GM10266 (cell line): ENCODE measurements around the gene CILP2.
A peak's percentile ranks its signal among the peaks of the same experiment; 100 is the strongest.

Experiments used
- DNase-seq: peaks from one replicate; pipeline ENCODE4 v3.0.0; 2012; ENCODE audit errors: extremely low spot score
- TF ChIP-seq, protein P1 (sequence below): IDR thresholded peaks from 2 replicates; pipeline ENCODE4 v1.5.1; 2012; ENCODE audit warnings: mild to moderate bottlenecking, low read depth; ENCODE audit not compliant: control insufficient read depth, insufficient read depth; ENCODE audit errors: missing control alignments

The CILP2 gene

GRCh38 chr19:19539698-19540063 lies 1.6 kb downstream of the CILP2 start:
- DNase-seq, result no peak
- TF ChIP-seq, protein P1, sequence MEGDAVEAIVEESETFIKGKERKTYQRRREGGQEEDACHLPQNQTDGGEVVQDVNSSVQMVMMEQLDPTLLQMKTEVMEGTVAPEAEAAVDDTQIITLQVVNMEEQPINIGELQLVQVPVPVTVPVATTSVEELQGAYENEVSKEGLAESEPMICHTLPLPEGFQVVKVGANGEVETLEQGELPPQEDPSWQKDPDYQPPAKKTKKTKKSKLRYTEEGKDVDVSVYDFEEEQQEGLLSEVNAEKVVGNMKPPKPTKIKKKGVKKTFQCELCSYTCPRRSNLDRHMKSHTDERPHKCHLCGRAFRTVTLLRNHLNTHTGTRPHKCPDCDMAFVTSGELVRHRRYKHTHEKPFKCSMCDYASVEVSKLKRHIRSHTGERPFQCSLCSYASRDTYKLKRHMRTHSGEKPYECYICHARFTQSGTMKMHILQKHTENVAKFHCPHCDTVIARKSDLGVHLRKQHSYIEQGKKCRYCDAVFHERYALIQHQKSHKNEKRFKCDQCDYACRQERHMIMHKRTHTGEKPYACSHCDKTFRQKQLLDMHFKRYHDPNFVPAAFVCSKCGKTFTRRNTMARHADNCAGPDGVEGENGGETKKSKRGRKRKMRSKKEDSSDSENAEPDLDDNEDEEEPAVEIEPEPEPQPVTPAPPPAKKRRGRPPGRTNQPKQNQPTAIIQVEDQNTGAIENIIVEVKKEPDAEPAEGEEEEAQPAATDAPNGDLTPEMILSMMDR, result no peak

- peak; percentile 85 for DNase-seq
- TF ChIP-seq, protein P1, result no peak
These were observed 2.1 kb downstream of the CILP2 start for GRCh38 chr19:19540064-19540714.

DNA sequence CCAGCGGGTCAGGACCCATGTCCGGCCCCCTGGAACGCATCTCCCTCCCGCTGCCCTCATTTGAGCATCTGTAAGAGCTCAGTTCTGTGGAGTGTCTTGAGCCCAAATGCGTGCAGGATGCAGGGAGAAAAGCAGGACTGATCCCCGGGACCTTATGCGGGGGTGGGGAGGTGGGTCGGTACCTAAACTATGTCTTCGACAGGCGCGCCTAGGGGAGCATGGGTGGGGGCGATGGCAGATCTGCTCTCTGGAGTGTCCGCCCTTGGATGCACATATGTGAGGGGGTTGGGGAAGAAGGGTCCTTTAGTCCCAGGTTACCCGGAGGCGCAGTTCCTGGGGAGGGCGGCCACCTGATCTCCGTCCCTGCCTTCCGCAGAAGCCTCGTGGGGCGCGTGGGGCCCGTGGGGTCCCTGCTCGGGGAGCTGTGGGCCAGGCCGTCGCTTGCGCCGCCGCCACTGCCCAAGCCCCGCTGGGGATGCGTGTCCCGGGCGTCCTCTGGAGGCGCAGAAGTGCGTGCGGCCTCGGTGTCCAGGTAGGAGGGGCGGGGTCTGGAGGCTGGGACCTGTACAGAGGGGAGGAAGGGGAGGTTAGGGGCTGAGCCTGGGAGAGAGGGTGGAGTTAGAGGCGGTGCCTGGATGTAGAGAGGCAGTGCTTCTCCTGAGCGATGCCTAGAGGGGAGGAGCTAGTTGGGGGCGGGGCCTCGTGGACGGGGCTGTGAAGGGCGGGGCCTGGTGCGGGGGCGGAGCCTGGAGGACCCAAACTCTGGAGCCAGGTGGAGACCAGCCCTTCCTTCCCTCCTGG lies 2.9 kb downstream of the CILP2 start:
- peak; percentile 93 for DNase-seq
- TF ChIP-seq, protein P1, result no peak

GRCh38 chr19:19541616-19542015 lies 3.6 kb downstream of the CILP2 start:
- DNase-seq, result no peak
- TF ChIP-seq, protein P1, result no peak

DNA sequence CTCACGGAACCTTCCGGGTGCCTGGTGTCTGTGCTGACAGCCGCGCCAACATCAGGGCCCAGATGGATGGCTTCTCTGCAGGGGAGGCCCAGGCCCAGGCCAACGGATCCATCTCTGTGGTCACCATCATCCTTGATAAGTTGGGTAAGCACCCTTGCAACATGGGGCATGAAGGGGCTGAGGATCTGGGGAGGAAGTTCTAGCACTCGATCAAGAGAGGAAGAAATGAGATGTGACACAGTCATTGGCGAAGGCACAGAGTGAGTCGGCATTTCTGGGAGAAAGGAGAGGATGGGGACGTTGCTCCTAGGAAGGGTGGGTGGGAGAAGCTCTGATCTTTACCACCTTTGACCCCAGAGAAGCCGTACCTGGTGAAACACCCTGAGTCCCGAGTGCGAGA lies 4.4 kb downstream of the CILP2 start:
- TF ChIP-seq, protein P1, result no peak

DNA sequence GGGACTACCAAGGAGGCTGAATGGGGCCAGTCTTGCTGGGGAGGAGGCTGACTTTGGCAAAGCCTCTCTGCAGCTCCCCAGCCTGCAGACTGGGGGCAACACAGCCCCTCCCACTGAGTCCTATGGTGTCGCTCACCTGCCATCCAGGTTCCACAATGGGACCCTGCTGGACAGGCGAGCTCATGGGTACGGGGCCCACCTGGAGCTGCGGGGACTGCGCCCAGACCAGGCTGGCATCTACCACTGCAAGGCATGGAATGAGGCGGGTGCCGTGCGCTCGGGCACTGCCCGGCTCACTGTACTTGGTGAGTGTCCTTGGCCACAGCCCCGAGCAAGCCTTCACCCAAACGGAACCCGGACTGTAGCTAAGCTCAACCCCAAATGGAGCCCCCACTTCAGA lies 5.0 kb downstream of the CILP2 start:
- TF ChIP-seq, protein P1, result no peak
- no peak for DNase-seq

More for the DNA sequence above, 4.4 kb downstream of the CILP2 start:
- no peak for DNase-seq

- no peak for DNase-seq
- TF ChIP-seq, protein P1, result no peak
These were observed 5.6 kb downstream of the CILP2 start for GRCh38 chr19:19543640-19544039.
